ENCODE measurements around the gene SLC9B2. TPM values are rescaled to one million over a fixed set of nuclear protein-coding genes. Genes with fewer than 3 reads are reported as not detected.

Gene SLC9B2
- total RNA-seq, 2 experiments from 2014 or later = 18.2 to 19.7 TPM

GRCh38 chr4:102988429-102989020 lies 88.0 kb downstream of the SLC9B2 start:
- no peaks in the 10 kb centered on the region for H3K27me3 Mint-ChIP-seq
- ATAC-seq (ENCODE audit: low read depth) (peak; percentile 33), DNase-seq (no peak)
- peaks cover 22% of the 10 kb centered on the region for H3K4me1 Mint-ChIP-seq
- POLR2A ChIA-PET = no interaction called here
- peaks cover 14% of the 10 kb centered on the region for H3K9me3 Mint-ChIP-seq
- peaks cover 33% of the 10 kb centered on the region for H3K36me3 Mint-ChIP-seq
- peak overlapping the region; percentile 82 for H3K27ac Mint-ChIP-seq
- peak overlapping the region; percentile 54 for H3K4me3 Mint-ChIP-seq

DNA sequence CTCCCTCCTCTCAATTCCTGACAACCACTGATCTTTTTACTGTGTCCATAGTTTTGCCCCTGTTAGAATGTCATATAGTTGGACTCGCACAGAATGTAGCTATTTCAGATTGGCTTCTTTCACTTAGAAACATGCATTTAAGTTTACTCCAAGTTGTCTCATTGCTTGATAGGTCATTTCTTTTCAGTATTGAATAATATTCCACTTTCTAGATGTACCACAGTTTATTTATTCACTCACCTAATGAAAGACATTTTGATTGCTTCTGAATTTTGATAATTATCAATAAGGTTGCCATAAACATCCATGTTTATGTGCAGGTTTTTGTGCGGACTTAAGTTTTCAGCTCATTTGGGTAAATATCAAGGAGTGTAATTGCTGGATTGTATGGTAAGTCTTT lies 95.6 kb downstream of the SLC9B2 start:
- peaks cover 11% of the 10 kb centered on the region for H3K9me3 Mint-ChIP-seq

More for the DNA sequence above, 95.6 kb downstream of the SLC9B2 start:
- H3K27ac Mint-ChIP-seq = no peak overlapping the region
- POLR2A ChIA-PET = no interaction called here
- no peaks in the 10 kb centered on the region for H3K27me3 Mint-ChIP-seq
- peaks cover 9% of the 10 kb centered on the region for H3K4me1 Mint-ChIP-seq
- peaks cover 13% of the 10 kb centered on the region for H3K36me3 Mint-ChIP-seq
- DNase-seq (no peak), ATAC-seq (ENCODE audit: low read depth) (no peak)
- no peak overlapping the region for H3K4me3 Mint-ChIP-seq

Other genes with a start within 250 kb of the SLC9B2 start
- gene UBE2D3, start 249.2 kb downstream of the SLC9B2 start, total RNA-seq = 100 to 1,000 TPM; 376 to 380 TPM
- gene CISD2, start 207.8 kb downstream of the SLC9B2 start, total RNA-seq = 10 to 100 TPM; 25.2 to 28.5 TPM
- 1 to 10 TPM; 2.2 to 2.5 TPM for gene SLC9B1, start 57.1 kb downstream of the SLC9B2 start, total RNA-seq
- gene BDH2, start 23.1 kb upstream of the SLC9B2 start, total RNA-seq = 10 to 100 TPM; 22.0 to 22.2 TPM
- 10 to 100 TPM; 44.7 to 51.4 TPM for gene CENPE, start 121.6 kb upstream of the SLC9B2 start, total RNA-seq